H1 (cell line): ENCODE data around the gene AQP7. TPM values are rescaled to one million over a fixed set of nuclear protein-coding genes. Genes with fewer than 3 reads are reported as not detected.

Source experiments
- HDAC2 ChIP-seq, 2 experiments: fragments of 300-600 bp in 1 of 2; sonication (generic) in 1 of 2; IDR thresholded peaks; 2 replicates each; pipeline ENCODE4 v1.6.1; 2011 to 2012; ENCODE audit warnings: low read depth in 2 of 2, low read length in 2 of 2, mild to moderate bottlenecking in 2 of 2, moderate library complexity in 2 of 2, borderline replicate concordance in 1 of 2, inconsistent platforms in 1 of 2
- TAF1 ChIP-seq: IDR thresholded peaks from 2 replicates; pipeline ENCODE4 v1.6.1; 2011; ENCODE audit warnings: mild to moderate bottlenecking, low read depth, low read length
- USF2 ChIP-seq: IDR thresholded peaks from 2 replicates; pipeline ENCODE4 v1.6.1; 2011; ENCODE audit warnings: low read length, improper control_type of control experiment
- polyA plus RNA-seq, 7 experiments: library from polyadenylated mRNA; depleted of rRNA in 3 of 7; stranded (reverse) in 5 of 7; unstranded in 2 of 7; fragments of >200 nt in 5 of 7; fragments of 200-250 nt in 2 of 7; gene quantifications; 1 replicate in 5 of 7; 2 replicates in 1 of 7; 4 replicates in 1 of 7; pipeline versions ENCODE4 v1.2.1 to v1.2.3, GENCODE V29; 2011 to 2013; ENCODE audit warnings: missing spikeins in 2 of 7, mixed read lengths in 2 of 7
- total RNA-seq: library from RNA; stranded (reverse); fragmentation: NEBNext Ultra II Directional; extraction: Animal tissue kit (Norgen Biotek cat#: 25700); gene quantifications from 2 replicates; pipeline ENCODE4 v1.2.1, GENCODE V29; 2021

AQP7 gene
- total and polyA plus RNA-seq, 2 of the 8 experiments (the other 6 are each of a cell fraction or from before 2014, with no cell fraction given), result not detected

GRCh38 chr9:33355933-33356332 is 46.4 kb downstream of the AQP7 start (continued):
- TF ChIP-seq USF2 (no peak), HDAC2 (IDR thresholded peaks at IDR 0.05; ENCODE audit: borderline replicate concordance in 1 of 2, low read depth in 2 of 2, low read length in 2 of 2) (no peak), TAF1 (no peak)
